ENCODE data around the gene FOXN3. TPM values are rescaled to one million over a fixed set of nuclear protein-coding genes. Genes with fewer than 3 reads are reported as not detected.
A peak's percentile ranks its signal among the peaks of the same experiment; 100 is the strongest.

The FOXN3 gene
- total and polyA plus RNA-seq, 2 donors (not counting 1 experiment from before 2014, with no cell fraction given) = 27.9 to 33.3 TPM

GRCh38 chr14:89249972-89250654 is 166.9 kb downstream of the FOXN3 start:
- Histone ChIP-seq H3K4me2 (ENCODE audit: extremely low read depth, insufficient read depth, low read length) (no peak overlapping the region), H3K27ac (ENCODE audit: insufficient read depth, low read length) (no peak overlapping the region), H3K9me3 (ENCODE audit: control insufficient read depth, insufficient read depth, low read depth, low read length) (no peaks in the 10 kb centered on the region), H3K79me2 (ENCODE audit: control insufficient read depth, insufficient read depth, low read length) (no peaks in the 10 kb centered on the region), H4K20me1 (ENCODE audit: control insufficient read depth, extremely low read depth, insufficient read depth, low read length) (no peaks in the 10 kb centered on the region), H3K27me3 (ENCODE audit: control insufficient read depth, insufficient read depth, low read length) (no peaks in the 10 kb centered on the region), H3K9ac (ENCODE audit: insufficient read depth, low read length) (no peak overlapping the region), H3K4me3 (replicated peaks in 1 of 4; ENCODE audit: control extremely low read depth in 1 of 4, insufficient read depth in 1 of 4, low read depth in 3 of 4, low read length in 4 of 4) (no peak overlapping the region), H3K4me1 (ENCODE audit: control insufficient read depth, extremely low read depth, insufficient read depth, low read length) (no peaks in the 10 kb centered on the region), H3K36me3 (ENCODE audit: control insufficient read depth, insufficient read depth, low read length) (no peaks in the 10 kb centered on the region), H2AFZ (ENCODE audit: low read length) (no peak overlapping the region)
- TF ChIP-seq EZH2 (IDR thresholded peaks at IDR 0.05; ENCODE audit: low read length, missing control alignments) = no peak
- TF ChIP-seq CTCF (conservative IDR thresholded peaks at IDR 0.05 in 1 of 2, IDR thresholded peaks at IDR 0.05 in 1 of 2; ENCODE audit: low read depth in 1 of 2, low read length in 2 of 2) = no peak
- no peak for DNase-seq (ENCODE audit: low read depth in 2 of 2)

- H3K9ac ChIP-seq (ENCODE audit: insufficient read depth, low read length) = no peak overlapping the region
- H3K4me2 ChIP-seq (ENCODE audit: extremely low read depth, insufficient read depth, low read length) = no peak overlapping the region
- H2AFZ ChIP-seq (ENCODE audit: low read length) = no peak overlapping the region
- H3K27me3 ChIP-seq (ENCODE audit: control insufficient read depth, insufficient read depth, low read length) = no peaks in the 10 kb centered on the region
- no peak for TF ChIP-seq CTCF (conservative IDR thresholded peaks at IDR 0.05 in 1 of 2, IDR thresholded peaks at IDR 0.05 in 1 of 2; ENCODE audit: low read depth in 1 of 2, low read length in 2 of 2)
- TF ChIP-seq EZH2 (IDR thresholded peaks at IDR 0.05; ENCODE audit: low read length, missing control alignments) = no peak
- H3K4me3 ChIP-seq (replicated peaks in 1 of 4; ENCODE audit: control extremely low read depth in 1 of 4, insufficient read depth in 1 of 4, low read depth in 3 of 4, low read length in 4 of 4) = no peak overlapping the region
- no peak overlapping the region for H3K27ac ChIP-seq (ENCODE audit: insufficient read depth, low read length)
- H3K36me3 ChIP-seq (ENCODE audit: control insufficient read depth, insufficient read depth, low read length) = no peaks in the 10 kb centered on the region
- no peaks in the 10 kb centered on the region for H4K20me1 ChIP-seq (ENCODE audit: control insufficient read depth, extremely low read depth, insufficient read depth, low read length)
- no peaks in the 10 kb centered on the region for H3K79me2 ChIP-seq (ENCODE audit: control insufficient read depth, insufficient read depth, low read length)
- peak in 1 of 2 donors; percentile 19 for DNase-seq (ENCODE audit: low read depth in 2 of 2)
- H3K4me1 ChIP-seq (ENCODE audit: control insufficient read depth, extremely low read depth, insufficient read depth, low read length) = no peaks in the 10 kb centered on the region
- no peaks in the 10 kb centered on the region for H3K9me3 ChIP-seq (ENCODE audit: control insufficient read depth, insufficient read depth, low read depth, low read length)
These were observed 167.9 kb downstream of the FOXN3 start for GRCh38 chr14:89249065-89249695.

- no peaks in the 10 kb centered on the region for H3K9me3 ChIP-seq (ENCODE audit: control insufficient read depth, insufficient read depth, low read depth, low read length)
- TF ChIP-seq CTCF (conservative IDR thresholded peaks at IDR 0.05 in 1 of 2, IDR thresholded peaks at IDR 0.05 in 1 of 2; ENCODE audit: low read depth in 1 of 2, low read length in 2 of 2) = no peak
- TF ChIP-seq EZH2 (IDR thresholded peaks at IDR 0.05; ENCODE audit: low read length, missing control alignments) = no peak
- no peaks in the 10 kb centered on the region for H3K36me3 ChIP-seq (ENCODE audit: control insufficient read depth, insufficient read depth, low read length)
- no peak overlapping the region for H3K4me2 ChIP-seq (ENCODE audit: extremely low read depth, insufficient read depth, low read length)
- DNase-seq (ENCODE audit: low read depth in 2 of 2) = no peak
- no peaks in the 10 kb centered on the region for H3K27me3 ChIP-seq (ENCODE audit: control insufficient read depth, insufficient read depth, low read length)
- H3K27ac ChIP-seq (ENCODE audit: insufficient read depth, low read length) = no peak overlapping the region
- H3K9ac ChIP-seq (ENCODE audit: insufficient read depth, low read length) = no peak overlapping the region
- H3K79me2 ChIP-seq (ENCODE audit: control insufficient read depth, insufficient read depth, low read length) = no peaks in the 10 kb centered on the region
- no peak overlapping the region for H2AFZ ChIP-seq (ENCODE audit: low read length)
- no peak overlapping the region for H3K4me3 ChIP-seq (replicated peaks in 1 of 4; ENCODE audit: control extremely low read depth in 1 of 4, insufficient read depth in 1 of 4, low read depth in 3 of 4, low read length in 4 of 4)
- no peaks in the 10 kb centered on the region for H4K20me1 ChIP-seq (ENCODE audit: control insufficient read depth, extremely low read depth, insufficient read depth, low read length)
- H3K4me1 ChIP-seq (ENCODE audit: control insufficient read depth, extremely low read depth, insufficient read depth, low read length) = no peaks in the 10 kb centered on the region
These were observed 168.5 kb downstream of the FOXN3 start for GRCh38 chr14:89248411-89249064.
